SK-N-SH treated with all-trans-retinoic acid at 6 μM for 48 hours (cell line): Measurements from ENCODE around the gene OR10P1.

Experiments
- ATAC-seq: fragments of 200-7000 bp; cut with Tn5 transposase; 3 replicates; pipeline ENCODE4 v1.9.1; 2020; ENCODE audit warnings: mild to moderate bottlenecking, moderate library complexity
- ARNTL ChIP-seq: fragments of 450-650 bp; formaldehyde crosslinking; IDR thresholded peaks from 2 replicates; pipeline ENCODE4 v1.5.0; 2020; ENCODE audit warnings: low read depth, mild to moderate bottlenecking, moderate library complexity, borderline replicate concordance
- BACH2 ChIP-seq: fragments of 250-450 bp; sonication (Bioruptor Pico); IDR thresholded peaks from 2 replicates; pipeline ENCODE4 v1.9.0; 2021; ENCODE audit warnings: mild to moderate bottlenecking, borderline replicate concordance
- CREB5 ChIP-seq: fragments of 250-450 bp; sonication (Bioruptor Pico); IDR thresholded peaks from 2 replicates; pipeline ENCODE4 v1.5.1; 2020; ENCODE audit warnings: low read depth, mild to moderate bottlenecking, moderate library complexity
- CSDC2 ChIP-seq: fragments of 250-450 bp; sonication (Bioruptor Pico); IDR thresholded peaks from 2 replicates; pipeline ENCODE4 v1.5.0; 2020; ENCODE audit warnings: mild to moderate bottlenecking, moderate library complexity
- CSRNP3 ChIP-seq: fragments of 250-450 bp; sonication (Bioruptor Pico); IDR thresholded peaks from 2 replicates; pipeline ENCODE4 v1.5.1; 2021; ENCODE audit warnings: mild to moderate bottlenecking, moderate library complexity
- ESRRG ChIP-seq: fragments of 250-450 bp; sonication (Bioruptor Pico); IDR thresholded peaks from 2 replicates; pipeline ENCODE4 v1.6.1; 2021; ENCODE audit warnings: mild to moderate bottlenecking
- GLIS3 ChIP-seq: fragments of 250-450 bp; sonication (Bioruptor Pico); IDR thresholded peaks from 2 replicates; pipeline ENCODE4 v1.5.0; 2020; ENCODE audit warnings: mild to moderate bottlenecking, moderate library complexity
- ISL1 ChIP-seq: fragments of 250-450 bp; sonication (Bioruptor Pico); IDR thresholded peaks from 2 replicates; pipeline ENCODE4 v2.1.2; 2022; ENCODE audit warnings: mild to moderate bottlenecking, moderate library complexity
- OSR1 ChIP-seq: fragments of 250-450 bp; sonication (Bioruptor Pico); IDR thresholded peaks from 2 replicates; pipeline ENCODE4 v1.8.0; 2022; ENCODE audit warnings: moderate library complexity, mild to moderate bottlenecking, inconsistent platforms
- PATZ1 ChIP-seq: fragments of 250-450 bp; sonication (Bioruptor Pico); IDR thresholded peaks from 2 replicates; pipeline ENCODE4 v1.8.0; 2020; ENCODE audit warnings: mild to moderate bottlenecking, moderate library complexity, borderline replicate concordance
- POU6F1 ChIP-seq: fragments of 250-450 bp; sonication (Bioruptor Pico); IDR thresholded peaks from 2 replicates; pipeline ENCODE4 v1.8.0; 2021; ENCODE audit warnings: low read depth, mild to moderate bottlenecking, moderate library complexity, borderline replicate concordance
- PPARA ChIP-seq: fragments of 250-450 bp; sonication (Bioruptor Pico); IDR thresholded peaks from 2 replicates; pipeline ENCODE4 v1.5.0; 2020; ENCODE audit warnings: mild to moderate bottlenecking, borderline replicate concordance
- RARB ChIP-seq: fragments of 250-450 bp; sonication (Bioruptor Pico); IDR thresholded peaks from 2 replicates; pipeline ENCODE4 v1.8.0; 2021; ENCODE audit warnings: mild to moderate bottlenecking, moderate library complexity
- SNAI2 ChIP-seq: fragments of 250-450 bp; sonication (Bioruptor Pico); IDR thresholded peaks from 2 replicates; pipeline ENCODE4 v1.5.0; 2020; ENCODE audit warnings: mild to moderate bottlenecking, moderate library complexity
- TCF4 ChIP-seq: fragments of 250-450 bp; sonication (Bioruptor Pico); IDR thresholded peaks from 2 replicates; pipeline ENCODE4 v1.8.0; 2021; ENCODE audit warnings: mild to moderate bottlenecking, moderate library complexity, borderline replicate concordance
- TOX ChIP-seq: fragments of 250-450 bp; sonication (Bioruptor Pico); IDR thresholded peaks from 2 replicates; pipeline ENCODE4 v1.8.0; 2021; ENCODE audit warnings: mild to moderate bottlenecking, moderate library complexity, borderline replicate concordance
- TSHZ2 ChIP-seq: fragments of 250-450 bp; sonication (Bioruptor Pico); IDR thresholded peaks from 2 replicates; pipeline ENCODE4 v1.5.0; 2020; ENCODE audit warnings: mild to moderate bottlenecking, moderate library complexity
- ZC3H10 ChIP-seq: fragments of 250-450 bp; sonication (Bioruptor Pico); IDR thresholded peaks from 2 replicates; pipeline ENCODE4 v1.5.1; 2021; ENCODE audit warnings: mild to moderate bottlenecking, moderate library complexity
- ZFP3 ChIP-seq: fragments of 250-450 bp; sonication (Bioruptor Pico); IDR thresholded peaks from 2 replicates; pipeline ENCODE4 v1.5.0; 2020; ENCODE audit warnings: mild to moderate bottlenecking, moderate library complexity
- ZFP30 ChIP-seq: fragments of 450-650 bp; formaldehyde crosslinking; IDR thresholded peaks from 2 replicates; pipeline ENCODE4 v1.5.0; 2022; ENCODE audit warnings: mild to moderate bottlenecking, moderate library complexity
- ZNF565 ChIP-seq: fragments of 450-650 bp; formaldehyde crosslinking; conservative IDR thresholded peaks from 2 replicates; pipeline ENCODE4 v1.5.0; 2020; ENCODE audit warnings: low read depth, mild to moderate bottlenecking, moderate library complexity
- ZNF70 ChIP-seq: fragments of 450-650 bp; formaldehyde crosslinking; IDR thresholded peaks from 2 replicates; pipeline ENCODE4 v1.5.0; 2020; ENCODE audit warnings: mild to moderate bottlenecking, moderate library complexity
- ZNF8 ChIP-seq: fragments of 450-650 bp; formaldehyde crosslinking; IDR thresholded peaks from 2 replicates; pipeline ENCODE4 v1.5.0; 2020; ENCODE audit warnings: mild to moderate bottlenecking, moderate library complexity

OR10P1 gene

GRCh38 chr12:55666508-55666907 lies 29.8 kb downstream of the OR10P1 start:
- no peak for ATAC-seq
- TF ChIP-seq GLIS3: no peak
- TF ChIP-seq TCF4 (CRISPR knock-in tag): no peak
- TF ChIP-seq ZNF8: no peak
- TF ChIP-seq ZFP30 (CRISPR knock-in tag): no peak
- TF ChIP-seq ESRRG: no peak
- no peak for TF ChIP-seq ZFP3 (CRISPR knock-in tag)
- TF ChIP-seq ISL1: no peak
- TF ChIP-seq RARB (CRISPR knock-in tag): no peak
- TF ChIP-seq ZC3H10: no peak
- TF ChIP-seq OSR1 (CRISPR knock-in tag): no peak
- no peak for TF ChIP-seq TOX (CRISPR knock-in tag)

- TF ChIP-seq BACH2 (CRISPR knock-in tag) (no peak), GLIS3 (no peak), ARNTL (CRISPR knock-in tag) (no peak), RARB (CRISPR knock-in tag) (no peak), OSR1 (CRISPR knock-in tag) (no peak), ZFP30 (CRISPR knock-in tag) (no peak), ZNF8 (no peak), ESRRG (no peak), SNAI2 (CRISPR knock-in tag) (no peak), CREB5 (no peak), ZNF70 (no peak), TSHZ2 (CRISPR knock-in tag) (no peak), ZC3H10 (no peak), TOX (CRISPR knock-in tag) (no peak), PATZ1 (no peak)
- ATAC-seq: no peak
These were observed 33.6 kb downstream of the OR10P1 start for GRCh38 chr12:55670276-55670675.

GRCh38 chr12:55671746-55672145 lies 35.1 kb downstream of the OR10P1 start:
- no peak for ATAC-seq
- TF ChIP-seq CREB5 (no peak), ESRRG (no peak), PPARA (no peak), GLIS3 (no peak), CSRNP3 (CRISPR knock-in tag) (no peak), ZNF70 (no peak), PATZ1 (no peak), ARNTL (CRISPR knock-in tag) (no peak), ZNF565 (CRISPR knock-in tag) (no peak), ZFP30 (CRISPR knock-in tag) (no peak), ISL1 (no peak), TSHZ2 (CRISPR knock-in tag) (no peak), POU6F1 (CRISPR knock-in tag) (no peak), CSDC2 (no peak), BACH2 (CRISPR knock-in tag) (no peak), OSR1 (CRISPR knock-in tag) (no peak)
